Ishikawa (cell line): ENCODE data around the gene REG4.

ENCODE experiments used
- CEBPB ChIP-seq: IDR thresholded peaks from 2 replicates; pipeline ENCODE4 v1.6.1; 2012
- CREB1 ChIP-seq: IDR thresholded peaks from 2 replicates; pipeline ENCODE4 v1.6.1; 2012; ENCODE audit warnings: low read depth
- EGR1 ChIP-seq: IDR thresholded peaks from 2 replicates; pipeline ENCODE4 v1.6.1; 2012
- EP300 ChIP-seq: IDR thresholded peaks from 2 replicates; pipeline ENCODE4 v1.6.1; 2012; ENCODE audit warnings: borderline replicate concordance
- FOXM1 ChIP-seq: IDR thresholded peaks from 2 replicates; pipeline ENCODE4 v1.6.1; 2012; ENCODE audit warnings: low read depth, borderline replicate concordance
- MAX ChIP-seq: IDR thresholded peaks from 2 replicates; pipeline ENCODE4 v1.6.1; 2012
- NFIC ChIP-seq: IDR thresholded peaks from 2 replicates; pipeline ENCODE4 v1.6.1; 2012
- RAD21 ChIP-seq: IDR thresholded peaks from 2 replicates; pipeline ENCODE4 v1.6.1; 2012; ENCODE audit warnings: low read depth
- REST ChIP-seq: IDR thresholded peaks from 2 replicates; pipeline ENCODE4 v1.6.1; 2012; ENCODE audit warnings: low read depth, mild to moderate bottlenecking
- TAF1 ChIP-seq: IDR thresholded peaks from 2 replicates; pipeline ENCODE4 v1.6.1; 2012; ENCODE audit warnings: low read depth, mild to moderate bottlenecking
- TCF12 ChIP-seq: IDR thresholded peaks from 2 replicates; pipeline ENCODE4 v1.6.1; 2012; ENCODE audit warnings: low read depth
- TEAD4 ChIP-seq: IDR thresholded peaks from 2 replicates; pipeline ENCODE4 v1.6.1; 2012
- USF1 ChIP-seq: IDR thresholded peaks from 2 replicates; pipeline ENCODE4 v1.6.1; 2012
- YY1 ChIP-seq: IDR thresholded peaks from 2 replicates; pipeline ENCODE4 v1.6.1; 2012; ENCODE audit warnings: low read depth
- ZBTB7A ChIP-seq: IDR thresholded peaks from 2 replicates; pipeline ENCODE4 v1.6.1; 2012; ENCODE audit warnings: low read depth

REG4 gene

GRCh38 chr1:119811387-119811786 is at the start of gene REG4:
TSS of gene REG4 (minus strand) at chr1:119811460. CDS start at chr1:119808769, 2,691 bp downstream.
- TF ChIP-seq ZBTB7A, result no peak
- no peak for TF ChIP-seq YY1
- TF ChIP-seq RAD21, result no peak

- no peak for TF ChIP-seq ZBTB7A
- TF ChIP-seq CREB1, result no peak
- TF ChIP-seq REST, result no peak
- no peak for TF ChIP-seq TEAD4
- no peak for TF ChIP-seq TAF1
- TF ChIP-seq FOXM1, result no peak
- no peak for TF ChIP-seq MAX
- TF ChIP-seq EGR1, result no peak
- no peak for TF ChIP-seq TCF12
- TF ChIP-seq RAD21, result no peak
- TF ChIP-seq NFIC, result no peak
- no peak for TF ChIP-seq USF1
These were observed 48.4 kb upstream of the REG4 start for GRCh38 chr1:119859647-119860046.

GRCh38 chr1:119858126-119858525 is 46.9 kb upstream of the REG4 start:
- TF ChIP-seq TAF1 (no peak), CEBPB (no peak), TEAD4 (no peak), NFIC (no peak), ZBTB7A (no peak), MAX (no peak), FOXM1 (no peak), YY1 (no peak), REST (no peak), TCF12 (no peak), RAD21 (no peak)

GRCh38 chr1:119853155-119853554 is 41.9 kb upstream of the REG4 start:
- TF ChIP-seq MAX (no peak), ZBTB7A (no peak), EP300 (no peak), TAF1 (no peak), YY1 (no peak), RAD21 (no peak), EGR1 (no peak), TCF12 (no peak), TEAD4 (no peak)

- peak; percentile 32 for TF ChIP-seq RAD21
These were observed 32.9 kb upstream of the REG4 start for GRCh38 chr1:119844206-119844605.

GRCh38 chr1:119841306-119841705 is 30.0 kb upstream of the REG4 start:
- TF ChIP-seq YY1, result no peak
- no peak for TF ChIP-seq MAX

GRCh38 chr1:119840745-119841144 is 29.5 kb upstream of the REG4 start:
- TF ChIP-seq TEAD4 (no peak), FOXM1 (no peak), NFIC (no peak), ZBTB7A (no peak), REST (no peak), USF1 (no peak), EGR1 (no peak), TAF1 (no peak), TCF12 (no peak), RAD21 (no peak), CREB1 (no peak)
